Measurements from ENCODE around the gene PRICKLE2.

GRCh38 chr3:64049832-64050231, 175.4 kb downstream of the PRICKLE2 start:
- TF ChIP-seq POLR2A (IDR thresholded peaks at IDR 0.05), result no peak
- TF ChIP-seq CTCF (IDR thresholded peaks at IDR 0.05), result no peak
